IMR-90 (cell line): ENCODE measurements around the gene ZNF776.

Experiments used
- BHLHE40 ChIP-seq: fragments of 150-350 bp; IDR thresholded peaks from 2 replicates; pipeline ENCODE4 v1.6.1; 2016; ENCODE audit warnings: mild to moderate bottlenecking, low read depth, low read length
- POLR2A ChIP-seq: IDR thresholded peaks from 2 replicates; pipeline ENCODE4 v1.6.1; 2012; ENCODE audit warnings: mild to moderate bottlenecking, low read depth, low read length
- RAD21 ChIP-seq: IDR thresholded peaks from 2 replicates; pipeline ENCODE4 v1.6.1; 2012; ENCODE audit warnings: low read length, improper control_type of control experiment
- TF ChIP-seq, protein P1 (sequence below): conservative IDR thresholded peaks from 2 replicates; pipeline ENCODE4 v1.5.1; 2012; ENCODE audit warnings: mild to moderate bottlenecking, low read depth, low read length, improper control_type of control experiment

DNA sequence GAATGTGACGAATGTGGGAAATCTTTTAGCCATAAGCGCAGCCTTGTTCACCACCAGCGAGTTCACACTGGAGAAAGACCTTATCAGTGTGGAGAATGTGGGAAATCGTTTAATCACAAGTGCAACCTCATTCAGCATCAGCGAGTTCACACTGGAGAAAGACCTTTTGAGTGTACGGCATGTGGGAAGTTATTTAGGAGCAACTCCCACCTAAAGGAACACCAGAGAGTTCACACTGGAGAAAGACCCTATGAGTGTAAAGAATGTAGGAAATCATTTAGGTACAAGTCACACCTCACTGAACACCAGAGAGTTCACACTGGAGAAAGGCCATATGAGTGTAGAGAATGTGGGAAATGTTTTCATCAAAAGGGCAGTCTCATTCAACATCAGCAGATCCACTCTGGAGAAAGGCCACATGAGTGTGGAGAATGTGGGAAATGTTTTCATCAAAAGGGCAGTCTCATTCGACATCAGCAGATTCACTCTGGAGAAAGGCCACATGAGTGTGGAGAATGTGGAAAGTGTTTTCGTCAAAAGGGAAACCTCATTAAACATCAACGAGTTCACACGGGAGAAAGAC, 7.6 kb downstream of the ZNF776 start:
- TF ChIP-seq BHLHE40 (no peak), POLR2A (no peak), RAD21 (no peak)
- TF ChIP-seq, protein P1, sequence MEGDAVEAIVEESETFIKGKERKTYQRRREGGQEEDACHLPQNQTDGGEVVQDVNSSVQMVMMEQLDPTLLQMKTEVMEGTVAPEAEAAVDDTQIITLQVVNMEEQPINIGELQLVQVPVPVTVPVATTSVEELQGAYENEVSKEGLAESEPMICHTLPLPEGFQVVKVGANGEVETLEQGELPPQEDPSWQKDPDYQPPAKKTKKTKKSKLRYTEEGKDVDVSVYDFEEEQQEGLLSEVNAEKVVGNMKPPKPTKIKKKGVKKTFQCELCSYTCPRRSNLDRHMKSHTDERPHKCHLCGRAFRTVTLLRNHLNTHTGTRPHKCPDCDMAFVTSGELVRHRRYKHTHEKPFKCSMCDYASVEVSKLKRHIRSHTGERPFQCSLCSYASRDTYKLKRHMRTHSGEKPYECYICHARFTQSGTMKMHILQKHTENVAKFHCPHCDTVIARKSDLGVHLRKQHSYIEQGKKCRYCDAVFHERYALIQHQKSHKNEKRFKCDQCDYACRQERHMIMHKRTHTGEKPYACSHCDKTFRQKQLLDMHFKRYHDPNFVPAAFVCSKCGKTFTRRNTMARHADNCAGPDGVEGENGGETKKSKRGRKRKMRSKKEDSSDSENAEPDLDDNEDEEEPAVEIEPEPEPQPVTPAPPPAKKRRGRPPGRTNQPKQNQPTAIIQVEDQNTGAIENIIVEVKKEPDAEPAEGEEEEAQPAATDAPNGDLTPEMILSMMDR: no peak
